OCI-LY3 (cell line): Measurements from ENCODE around the gene LGALSL.

ENCODE experiments used
- CTCF ChIP-seq: fragments of 200-600, 300-600 bp; sonication (generic); IDR thresholded peaks from 2 replicates; pipeline ENCODE4 v1.5.1; 2014; ENCODE audit warnings: antibody characterized with exemption, low read length, low read depth
- EZH2phosphoT487 ChIP-seq: fragments of 200-600 bp; shearing (Covaris generic); IDR thresholded peaks from 2 replicates; pipeline ENCODE4 v1.6.1; 2018; ENCODE audit warnings: antibody characterized with exemption, mixed run types, low read depth

DNA sequence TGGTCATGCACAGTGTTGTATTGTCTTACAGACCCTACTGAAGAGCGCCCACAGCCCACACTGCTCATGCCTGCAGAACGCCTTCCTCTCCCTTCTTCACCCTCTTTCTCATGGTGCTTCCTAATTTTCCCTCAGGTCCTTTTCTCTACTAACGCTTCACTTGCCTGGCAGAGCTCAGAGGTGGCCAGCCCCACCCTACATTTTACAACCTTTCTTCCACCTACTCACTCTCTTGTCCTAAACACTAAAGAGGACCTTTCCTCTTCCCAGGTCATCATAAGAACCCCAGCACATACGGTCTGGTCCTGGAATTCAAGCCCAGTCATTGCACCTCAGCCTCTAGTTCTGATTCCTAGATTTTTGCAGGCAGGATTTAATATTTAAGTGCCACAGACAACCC is 11.7 kb upstream of the LGALSL start:
- TF ChIP-seq CTCF (no peak), EZH2phosphoT487 (no peak)
